ENCODE data around the gene STBD1. TPM values are rescaled to one million over a fixed set of nuclear protein-coding genes. Genes with fewer than 3 reads are reported as not detected.
A peak's percentile ranks its signal among the peaks of the same experiment; 100 is the strongest.

Gene STBD1
- total and polyA plus RNA-seq, 2 experiments from 2014 or later = 14.6 to 30.5 TPM

- Histone ChIP-seq H3K4me3 (no peak overlapping the region), H3K9me3 (ENCODE audit: low read depth) (no peaks in the 10 kb centered on the region), H3K4me1 (ENCODE audit: low read depth) (no peaks in the 10 kb centered on the region), H3K27me3 (no peaks in the 10 kb centered on the region), H3K27ac (no peak overlapping the region), H3K36me3 (no peaks in the 10 kb centered on the region)
- DNase-seq (ENCODE audit: low read depth in 1 of 2, low spot score in 1 of 2) = no peak
- TF ChIP-seq CTCF (IDR thresholded peaks at IDR 0.05; ENCODE audit: low read depth, low read length) = no peak
Observed at GRCh38 chr4:76322236-76322635, 15.7 kb downstream of the STBD1 start.

GRCh38 chr4:76325072-76325471 lies 18.5 kb downstream of the STBD1 start:
- no peaks in the 10 kb centered on the region for H3K27me3 ChIP-seq
- no peak overlapping the region for H3K27ac ChIP-seq
- TF ChIP-seq CTCF (IDR thresholded peaks at IDR 0.05; ENCODE audit: low read depth, low read length) = no peak
- H3K4me1 ChIP-seq (ENCODE audit: low read depth) = no peaks in the 10 kb centered on the region
- no peak overlapping the region for H3K4me3 ChIP-seq
- DNase-seq (ENCODE audit: low read depth in 1 of 2, low spot score in 1 of 2) = no peak
- H3K9me3 ChIP-seq (ENCODE audit: low read depth) = no peaks in the 10 kb centered on the region
- H3K36me3 ChIP-seq = no peaks in the 10 kb centered on the region

- no peak for DNase-seq (ENCODE audit: low read depth in 1 of 2, low spot score in 1 of 2)
- H3K4me1 ChIP-seq (ENCODE audit: low read depth) = no peaks in the 10 kb centered on the region
- H3K4me3 ChIP-seq = no peak overlapping the region
- H3K27me3 ChIP-seq = no peaks in the 10 kb centered on the region
- H3K36me3 ChIP-seq = no peaks in the 10 kb centered on the region
- no peaks in the 10 kb centered on the region for H3K9me3 ChIP-seq (ENCODE audit: low read depth)
- H3K27ac ChIP-seq = no peak overlapping the region
- TF ChIP-seq CTCF (IDR thresholded peaks at IDR 0.05; ENCODE audit: low read depth, low read length) = no peak
Observed at GRCh38 chr4:76326515-76326914, 20.0 kb downstream of the STBD1 start.

- H3K36me3 ChIP-seq = no peaks in the 10 kb centered on the region
- H3K27ac ChIP-seq = no peak overlapping the region
- no peak overlapping the region for H3K4me3 ChIP-seq
- H3K27me3 ChIP-seq = peaks cover 3% of the 10 kb centered on the region
- TF ChIP-seq CTCF (IDR thresholded peaks at IDR 0.05; ENCODE audit: low read depth, low read length) = no peak
- no peaks in the 10 kb centered on the region for H3K4me1 ChIP-seq (ENCODE audit: low read depth)
- H3K9me3 ChIP-seq (ENCODE audit: low read depth) = no peaks in the 10 kb centered on the region
- no peak for DNase-seq (ENCODE audit: low read depth in 1 of 2, low spot score in 1 of 2)
Observed at GRCh38 chr4:76334885-76335284, 28.4 kb downstream of the STBD1 start.

GRCh38 chr4:76339364-76339763 lies 32.8 kb downstream of the STBD1 start:
- H3K4me1 ChIP-seq (ENCODE audit: low read depth) = peaks cover 9% of the 10 kb centered on the region
- no peaks in the 10 kb centered on the region for H3K27me3 ChIP-seq
- no peaks in the 10 kb centered on the region for H3K9me3 ChIP-seq (ENCODE audit: low read depth)
- no peak overlapping the region for H3K4me3 ChIP-seq
- H3K36me3 ChIP-seq = no peaks in the 10 kb centered on the region
- no peak overlapping the region for H3K27ac ChIP-seq
- DNase-seq (ENCODE audit: low read depth in 1 of 2, low spot score in 1 of 2) = no peak
- TF ChIP-seq CTCF (IDR thresholded peaks at IDR 0.05; ENCODE audit: low read depth, low read length) = no peak

- peak; percentile 25 to 78 for DNase-seq (ENCODE audit: low read depth in 1 of 2, low spot score in 1 of 2)
- Histone ChIP-seq H3K36me3 (no peaks in the 10 kb centered on the region), H3K4me1 (ENCODE audit: low read depth) (peaks cover 9% of the 10 kb centered on the region), H3K4me3 (no peak overlapping the region), H3K9me3 (ENCODE audit: low read depth) (no peaks in the 10 kb centered on the region), H3K27ac (no peak overlapping the region), H3K27me3 (no peaks in the 10 kb centered on the region)
- no peak for TF ChIP-seq CTCF (IDR thresholded peaks at IDR 0.05; ENCODE audit: low read depth, low read length)
Observed at GRCh38 chr4:76341063-76341462, 34.5 kb downstream of the STBD1 start.
